ENCODE data around the gene TENT5C. TPM values are rescaled to one million over a fixed set of nuclear protein-coding genes. Genes with fewer than 3 reads are reported as not detected.

Gene TENT5C
- total and polyA plus RNA-seq, 3 experiments from 2014 or later: 3.7 to 12.6 (median 4.1) TPM

DNA sequence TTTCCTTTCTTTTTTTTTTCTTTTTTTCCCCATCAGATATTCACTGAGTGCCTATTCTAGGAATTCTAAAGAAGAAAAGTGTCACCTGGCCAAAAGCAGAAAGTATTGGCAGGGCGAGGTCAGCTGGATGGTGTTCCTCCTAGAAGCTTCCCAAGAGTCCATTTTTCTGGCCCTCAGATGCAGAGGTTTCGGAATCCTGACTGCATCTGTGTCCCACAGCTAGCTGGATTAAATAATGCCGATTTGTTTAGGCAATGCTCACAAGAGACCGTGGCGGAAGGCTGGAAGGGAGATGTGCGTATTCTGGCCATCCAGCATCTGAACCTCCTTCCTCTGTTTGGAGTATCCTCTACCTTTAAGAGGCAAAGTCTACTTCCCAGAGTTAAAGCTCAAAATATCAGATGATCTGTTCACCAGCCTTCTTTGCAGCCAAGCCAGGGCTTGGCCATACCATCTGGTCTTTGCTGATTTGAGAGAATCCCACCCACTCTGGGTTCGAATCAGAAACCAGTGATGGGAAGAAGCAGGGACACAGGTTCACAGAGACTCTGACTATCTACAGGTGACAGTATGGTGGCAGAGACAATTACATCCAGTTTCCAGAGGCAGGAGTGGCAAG is 5.4 kb upstream of the TENT5C start:
- Histone ChIP-seq H3K4me3 (ENCODE audit: low read length) (no peak overlapping the region), H3K27me3 (ENCODE audit: insufficient read depth, low read length, poor library complexity, severe bottlenecking) (no peaks in the 10 kb centered on the region), H3K9me3 (ENCODE audit: low read length) (no peaks in the 10 kb centered on the region), H3K27ac (ENCODE audit: low read depth, low read length) (no peak overlapping the region), H3K36me3 (ENCODE audit: insufficient read depth, low read length) (no peaks in the 10 kb centered on the region), H3K4me1 (ENCODE audit: insufficient read depth, low read length) (peaks cover 8% of the 10 kb centered on the region)
- Mint-ChIP-seq H3K4me3 (peak overlapping the region in 1 of 7 donors; percentile 26), H3K9me3 (no peaks in the 10 kb centered on the region), H3K4me1 (peaks cover 8 to 11% (median 10%) of the 10 kb centered on the region in 3 donors), H3K36me3 (peaks cover 0 to under 1% (median 0%) of the 10 kb centered on the region in 3 donors), H3K27me3 (peaks cover 0 to 2% of the 10 kb centered on the region in 2 donors), H3K27ac (no peak overlapping the region)
- CTCF ChIA-PET: interaction anchor here (0.7 kb wide), 1 partner anchor 45 kb away, joined by 5 read pairs; no protein-coding TSS in a partner anchor
- DNase-seq: no peak
- POLR2A ChIA-PET: interaction anchor here (0.6 kb wide), 1 partner anchor 723 kb away, joined by 3 read pairs; no protein-coding TSS in a partner anchor

DNA sequence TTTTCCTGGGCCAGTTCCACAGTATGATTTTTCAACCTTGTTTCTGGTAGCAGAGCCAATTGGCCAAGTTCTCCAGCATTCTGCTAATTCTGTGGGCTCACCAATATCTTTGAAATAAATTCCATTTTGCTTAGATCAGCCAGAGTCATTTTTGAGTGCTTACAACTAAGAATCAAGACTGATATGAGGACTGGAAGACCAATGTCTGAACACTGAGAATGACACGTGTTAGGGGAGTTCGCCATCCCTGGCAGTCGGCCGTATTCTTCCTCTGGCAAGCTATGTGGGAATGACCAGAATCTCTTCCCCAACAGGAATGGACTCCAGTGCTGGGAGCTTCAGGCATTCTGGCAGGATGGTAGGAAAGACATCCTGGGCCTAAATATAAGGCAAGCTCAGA is 4.9 kb upstream of the TENT5C start:
- no peak for DNase-seq
- Histone ChIP-seq H3K27me3 (ENCODE audit: insufficient read depth, low read length, poor library complexity, severe bottlenecking) (no peaks in the 10 kb centered on the region), H3K4me1 (ENCODE audit: insufficient read depth, low read length) (peaks cover 8% of the 10 kb centered on the region), H3K27ac (ENCODE audit: low read depth, low read length) (no peak overlapping the region), H3K4me3 (ENCODE audit: low read length) (no peak overlapping the region), H3K9me3 (ENCODE audit: low read length) (no peaks in the 10 kb centered on the region), H3K36me3 (ENCODE audit: insufficient read depth, low read length) (no peaks in the 10 kb centered on the region)
- H3K27me3 Mint-ChIP-seq: peaks cover 0 to 5% of the 10 kb centered on the region in 2 donors
- H3K4me3 Mint-ChIP-seq: peak overlapping the region in 1 of 7 donors; percentile 26
- H3K4me1 Mint-ChIP-seq: peaks cover 9 to 13% (median 10%) of the 10 kb centered on the region in 3 donors
- no peaks in the 10 kb centered on the region for H3K9me3 Mint-ChIP-seq
- ChIA-PET CTCF (no interaction called here), POLR2A (interaction anchor here (0.6 kb wide), 1 partner anchor 723 kb away, joined by 3 read pairs; no protein-coding TSS in a partner anchor)
- H3K27ac Mint-ChIP-seq: no peak overlapping the region
- H3K36me3 Mint-ChIP-seq: peaks cover 0 to 4% (median 0%) of the 10 kb centered on the region in 3 donors

- Mint-ChIP-seq H3K4me1 (peaks cover 18 to 21% (median 19%) of the 10 kb centered on the region in 3 donors), H3K27me3 (peaks cover 0 to 8% of the 10 kb centered on the region in 2 donors), H3K9me3 (no peaks in the 10 kb centered on the region), H3K4me3 (peak overlapping the region in 1 of 7 donors; percentile 64), H3K27ac (peak overlapping the region in 1 of 8 donors; percentile 29), H3K36me3 (peaks cover 0 to 19% (median 0%) of the 10 kb centered on the region in 3 donors)
- H3K36me3 ChIP-seq (ENCODE audit: insufficient read depth, low read length): no peaks in the 10 kb centered on the region
- H3K4me3 ChIP-seq (ENCODE audit: low read length): no peak overlapping the region
- POLR2A ChIA-PET: interaction anchor here (0.7 kb wide), 1 partner anchor 53 kb away, joined by 19 read pairs; no protein-coding TSS in a partner anchor
- no peaks in the 10 kb centered on the region for H3K9me3 ChIP-seq (ENCODE audit: low read length)
- no peak overlapping the region for H3K27ac ChIP-seq (ENCODE audit: low read depth, low read length)
- CTCF ChIA-PET: no interaction called here
- no peak for DNase-seq
- H3K27me3 ChIP-seq (ENCODE audit: insufficient read depth, low read length, poor library complexity, severe bottlenecking): no peaks in the 10 kb centered on the region
- peaks cover 14% of the 10 kb centered on the region for H3K4me1 ChIP-seq (ENCODE audit: insufficient read depth, low read length)
These were observed 3.0 kb upstream of the TENT5C start for GRCh38 chr1:117602862-117603261.

- H3K36me3 Mint-ChIP-seq: peaks cover 5 to 41% (median 6%) of the 10 kb centered on the region in 3 donors
- ChIA-PET POLR2A (interaction anchor here (2.5 to 3.4 kb wide), 5 partner anchors 50 to 69 kb away, joined by 16 to 48 read pairs (median 20); no protein-coding TSS in a partner anchor), CTCF (interaction anchor here (1.2 to 3.9 kb wide), 4 partner anchors 51 to 69 kb away, joined by 4 to 29 read pairs (median 24); no protein-coding TSS in a partner anchor)
- H3K9me3 Mint-ChIP-seq: no peaks in the 10 kb centered on the region
- peaks cover 39 to 45% (median 43%) of the 10 kb centered on the region in 3 donors for H3K4me1 Mint-ChIP-seq
- H3K27ac Mint-ChIP-seq: peak overlapping the region; percentile 96 to 100 (median 98)
- Histone ChIP-seq H3K9me3 (ENCODE audit: low read length) (no peaks in the 10 kb centered on the region), H3K36me3 (ENCODE audit: insufficient read depth, low read length) (no peaks in the 10 kb centered on the region), H3K4me1 (ENCODE audit: insufficient read depth, low read length) (peaks cover 36% of the 10 kb centered on the region), H3K27ac (ENCODE audit: low read depth, low read length) (peak overlapping the region; percentile 96), H3K4me3 (ENCODE audit: low read length) (peak overlapping the region; percentile 93), H3K27me3 (ENCODE audit: insufficient read depth, low read length, poor library complexity, severe bottlenecking) (no peaks in the 10 kb centered on the region)
- H3K4me3 Mint-ChIP-seq: peak overlapping the region; percentile 91 to 99 (median 96)
- peaks cover 0 to 8% of the 10 kb centered on the region in 2 donors for H3K27me3 Mint-ChIP-seq
- DNase-seq: no peak
These were observed 579 bp upstream of the TENT5C start for GRCh38 chr1:117605164-117605773.

- peak; percentile 49 to 79 (median 64) for DNase-seq
- ChIA-PET CTCF (interaction anchor here (0.7 to 3.9 kb wide), 12 partner anchors 10 to 147 kb away, joined by 3 to 29 read pairs (median 4); no protein-coding TSS in a partner anchor), POLR2A (interaction anchor here (0.5 to 3.4 kb wide), 9 partner anchors 34 to 322 kb away, joined by 3 to 48 read pairs (median 16); partner anchors contain the start of genes GDAP2, MAN1A2 and WDR3)
- Histone ChIP-seq H3K27ac (ENCODE audit: low read depth, low read length) (peak overlapping the region; percentile 86), H3K9me3 (ENCODE audit: low read length) (no peaks in the 10 kb centered on the region), H3K4me3 (ENCODE audit: low read length) (peak overlapping the region; percentile 73), H3K27me3 (ENCODE audit: insufficient read depth, low read length, poor library complexity, severe bottlenecking) (no peaks in the 10 kb centered on the region), H3K4me1 (ENCODE audit: insufficient read depth, low read length) (peaks cover 37% of the 10 kb centered on the region), H3K36me3 (ENCODE audit: insufficient read depth, low read length) (no peaks in the 10 kb centered on the region)
- Mint-ChIP-seq H3K36me3 (peaks cover 10 to 53% (median 13%) of the 10 kb centered on the region in 3 donors), H3K27ac (peak overlapping the region; percentile 96 to 99 (median 98)), H3K9me3 (no peaks in the 10 kb centered on the region), H3K4me3 (peak overlapping the region; percentile 91 to 99 (median 98)), H3K27me3 (peaks cover 0 to 7% of the 10 kb centered on the region in 2 donors), H3K4me1 (peaks cover 51 to 60% (median 57%) of the 10 kb centered on the region in 3 donors)
These were observed 992 bp downstream of the TENT5C start for GRCh38 chr1:117606649-117607430.

DNA sequence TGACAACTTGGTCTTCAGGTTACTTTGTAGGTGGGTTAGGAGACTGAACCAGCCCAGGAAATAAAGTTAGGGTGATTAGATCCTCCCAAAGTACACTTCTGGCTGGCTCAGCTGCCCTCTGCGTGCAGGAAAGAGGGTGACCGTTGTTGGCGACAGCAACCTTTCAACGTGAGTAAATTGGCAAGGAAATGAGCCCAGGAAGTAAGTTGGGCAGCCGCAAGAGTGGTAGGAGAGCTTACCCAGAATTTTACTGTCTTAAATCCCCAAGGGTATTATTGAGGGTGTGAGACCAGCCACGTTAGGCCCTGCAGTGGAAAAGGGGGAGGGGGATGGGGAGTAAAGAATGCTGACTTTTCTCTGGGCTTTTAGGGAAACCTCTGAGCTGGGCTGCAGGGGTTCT is 1.6 kb downstream of the TENT5C start:
- Mint-ChIP-seq H3K36me3 (peaks cover 10 to 57% (median 14%) of the 10 kb centered on the region in 3 donors), H3K27me3 (peaks cover 0 to 7% of the 10 kb centered on the region in 2 donors), H3K27ac (peak overlapping the region; percentile 96 to 99 (median 98)), H3K4me1 (peaks cover 55 to 66% (median 63%) of the 10 kb centered on the region in 3 donors), H3K4me3 (peak overlapping the region; percentile 91 to 99 (median 98)), H3K9me3 (no peaks in the 10 kb centered on the region)
- POLR2A ChIA-PET: interaction anchor here (0.5 to 3.4 kb wide), 8 partner anchors 48 to 240 kb away, joined by 3 to 48 read pairs (median 16); partner anchors contain the start of gene MAN1A2
- CTCF ChIA-PET: interaction anchor here (0.7 to 3.9 kb wide), 10 partner anchors 10 to 147 kb away, joined by 3 to 29 read pairs (median 6); no protein-coding TSS in a partner anchor
- peak; percentile 34 to 72 (median 56) for DNase-seq
- Histone ChIP-seq H3K27ac (ENCODE audit: low read depth, low read length) (peak overlapping the region; percentile 86), H3K9me3 (ENCODE audit: low read length) (no peaks in the 10 kb centered on the region), H3K36me3 (ENCODE audit: insufficient read depth, low read length) (no peaks in the 10 kb centered on the region), H3K27me3 (ENCODE audit: insufficient read depth, low read length, poor library complexity, severe bottlenecking) (no peaks in the 10 kb centered on the region), H3K4me3 (ENCODE audit: low read length) (peak overlapping the region; percentile 73), H3K4me1 (ENCODE audit: insufficient read depth, low read length) (peaks cover 42% of the 10 kb centered on the region)

GRCh38 chr1:117608115-117608615 is 2.3 kb downstream of the TENT5C start:
- peaks cover 10 to 64% (median 18%) of the 10 kb centered on the region in 3 donors for H3K36me3 Mint-ChIP-seq
- Histone ChIP-seq H3K4me1 (ENCODE audit: insufficient read depth, low read length) (peaks cover 49% of the 10 kb centered on the region), H3K9me3 (ENCODE audit: low read length) (no peaks in the 10 kb centered on the region), H3K27ac (ENCODE audit: low read depth, low read length) (peak overlapping the region; percentile 86), H3K4me3 (ENCODE audit: low read length) (peak overlapping the region; percentile 73), H3K27me3 (ENCODE audit: insufficient read depth, low read length, poor library complexity, severe bottlenecking) (no peaks in the 10 kb centered on the region), H3K36me3 (ENCODE audit: insufficient read depth, low read length) (no peaks in the 10 kb centered on the region)
- H3K4me3 Mint-ChIP-seq: peak overlapping the region; percentile 70 to 99 (median 98)
- peaks cover 61 to 73% (median 70%) of the 10 kb centered on the region in 3 donors for H3K4me1 Mint-ChIP-seq
- CTCF ChIA-PET: interaction anchor here (0.9 to 3.9 kb wide), 8 partner anchors 9 to 146 kb away, joined by 3 to 29 read pairs (median 12); no protein-coding TSS in a partner anchor
- H3K27ac Mint-ChIP-seq: peak overlapping the region in 7 of 8 donors; percentile 87 to 99 (median 97)
- no peak for DNase-seq
- H3K27me3 Mint-ChIP-seq: peaks cover 0 to 7% of the 10 kb centered on the region in 2 donors
- no peaks in the 10 kb centered on the region for H3K9me3 Mint-ChIP-seq
- POLR2A ChIA-PET: interaction anchor here (0.8 to 3.4 kb wide), 8 partner anchors 35 to 241 kb away, joined by 4 to 48 read pairs (median 16); partner anchors contain the start of gene MAN1A2

Measured in CD8-positive, alpha-beta memory T cell (primary cell).